GM12878 (cell line): ENCODE data around the gene NAALADL2. TPM values are rescaled to one million over a fixed set of nuclear protein-coding genes. Genes with fewer than 3 reads are reported as not detected.

ENCODE experiments used
- ATAC-seq: fragments of 200-7000 bp; cut with Tn5 transposase; 3 replicates; pipeline ENCODE4 v1.9.1; 2020; ENCODE audit warnings: mild to moderate bottlenecking, moderate library complexity
- BruUV-seq: library from RNA; stranded (reverse); fragments of 400-500 nt; replicated peaks from 2 replicates; lab custom pipeline; 2021; lab: Mats Ljungman, UMichigan
- CTCF ChIA-PET: fragments of 300-600 bp; sonication (Branson Sonifier 250); formaldehyde crosslinking; extraction: SDS; loops from one replicate; lab custom pipeline; 2021; ENCODE audit warnings: inconsistent platforms; lab: Yijun Ruan, JAX
- POLR2A ChIA-PET: fragments of 350-600 bp; formaldehyde crosslinking; extraction: SDS; loops from one replicate; lab custom pipeline; 2021; ENCODE audit warnings: inconsistent platforms; lab: Charles Lee
- RAD21 ChIA-PET: fragments of 300-600 bp; sonication (Branson Sonifier 250); formaldehyde crosslinking; loops from one replicate; lab custom pipeline; 2023; ENCODE audit warnings: antibody characterized with exemption; ENCODE audit not compliant: unreplicated experiment; lab: Charles Lee
- SMC1A ChIA-PET: fragments of 300-600 bp; sonication (Branson Sonifier 250); formaldehyde crosslinking; loops from one replicate; lab custom pipeline; 2023; ENCODE audit not compliant: unreplicated experiment, uncharacterized antibody; lab: Charles Lee
- DNase-seq: peaks from one replicate; pipeline ENCODE4 v3.0.0-alpha.2; 2011; ENCODE audit warnings: low read depth, low spot score
- FAIRE-seq: peaks from 3 replicates; lab custom pipeline; 2011; peaks lifted over from hg19 to GRCh38; lab: Jason Lieb, UNC
- H2AFZ ChIP-seq: 2 replicates; pipeline ENCODE4 v1.6.0; 2011; ENCODE audit warnings: low read depth, low read length, control low read depth; ENCODE audit not compliant: control insufficient read depth
- H3K27ac ChIP-seq: 2 replicates; pipeline ENCODE4 v1.5.1; 2011; ENCODE audit warnings: control low read depth; ENCODE audit not compliant: control insufficient read depth, insufficient read depth
- H3K27me3 ChIP-seq, 2 experiments: replicated peaks in 1 of 2; 2 replicates each; pipeline versions ENCODE4 v1.6.0 to v1.6.1; 2011; ENCODE audit warnings: low read length in 1 of 2; ENCODE audit not compliant: control insufficient read depth in 2 of 2, insufficient read depth in 2 of 2
- H3K36me3 ChIP-seq, 2 experiments: 2 replicates each; pipeline ENCODE4 v1.5.1; 2011; ENCODE audit warnings: low read length in 1 of 2; ENCODE audit not compliant: control insufficient read depth in 2 of 2, insufficient read depth in 2 of 2
- H3K4me1 ChIP-seq: 2 replicates; pipeline ENCODE4 v1.6.1; 2011; ENCODE audit warnings: mild to moderate bottlenecking, low read length, moderate library complexity, mixed read lengths; ENCODE audit not compliant: control insufficient read depth, insufficient read depth
- H3K4me2 ChIP-seq: 2 replicates; pipeline ENCODE4 v1.6.0; 2011; ENCODE audit warnings: control low read depth; ENCODE audit not compliant: control insufficient read depth, insufficient read depth
- H3K4me3 ChIP-seq: fragments of 200-600 bp; sonication (generic); 2 replicates; pipeline ENCODE4 v1.5.1; 2016
- H3K79me2 ChIP-seq: 2 replicates; pipeline ENCODE4 v1.6.0; 2011; ENCODE audit warnings: low read length; ENCODE audit not compliant: control insufficient read depth, insufficient read depth
- H3K9ac ChIP-seq: 2 replicates; pipeline ENCODE4 v1.8.0; 2011; ENCODE audit warnings: low read length, control low read depth, mixed read lengths; ENCODE audit not compliant: control insufficient read depth, insufficient read depth
- H3K9me3 ChIP-seq: replicated peaks from 3 replicates; pipeline ENCODE4 v1.5.1; 2011; ENCODE audit warnings: mild to moderate bottlenecking, low read length; ENCODE audit not compliant: control insufficient read depth, insufficient read depth
- H4K20me1 ChIP-seq: 2 replicates; pipeline ENCODE4 v1.6.0; 2011; ENCODE audit not compliant: control insufficient read depth, insufficient read depth
- ASH2L ChIP-seq: fragments of 300-600, 200-600 bp; sonication (generic); IDR thresholded peaks from 2 replicates; pipeline ENCODE4 v1.6.1; 2017; ENCODE audit warnings: low read depth, mild to moderate bottlenecking, borderline replicate concordance
- BCLAF1 ChIP-seq: fragments of 450-650 bp; IDR thresholded peaks from 2 replicates; pipeline ENCODE4 v1.6.1; 2017; ENCODE audit warnings: antibody characterized with exemption, mild to moderate bottlenecking, moderate library complexity
- E2F4 ChIP-seq: IDR thresholded peaks from 2 replicates; pipeline ENCODE4 v1.6.1; 2012; ENCODE audit warnings: low read depth, low read length, improper control_type of control experiment
- ESRRA ChIP-seq: IDR thresholded peaks from 2 replicates; pipeline ENCODE4 v1.6.1; 2012; ENCODE audit warnings: mild to moderate bottlenecking, low read length, improper control_type of control experiment
- MTA3 ChIP-seq: IDR thresholded peaks from 2 replicates; pipeline ENCODE4 v1.6.1; 2012; ENCODE audit warnings: low read length, inconsistent platforms, borderline replicate concordance
- MYB ChIP-seq: fragments of 150-350 bp; IDR thresholded peaks from 2 replicates; pipeline ENCODE4 v1.6.1; 2014; ENCODE audit warnings: mild to moderate bottlenecking, low read depth, low read length, borderline replicate concordance
- NBN ChIP-seq: fragments of 450-650 bp; IDR thresholded peaks from 2 replicates; pipeline ENCODE4 v1.6.1; 2016
- NFXL1 ChIP-seq: fragments of 450-650 bp; IDR thresholded peaks from 2 replicates; pipeline ENCODE4 v1.6.1; 2017; ENCODE audit warnings: antibody characterized with exemption, mild to moderate bottlenecking, borderline replicate concordance
- NRF1 ChIP-seq: conservative IDR thresholded peaks from 2 replicates; pipeline ENCODE4 v1.6.1; 2011; ENCODE audit warnings: mild to moderate bottlenecking, low read depth, low read length, improper control_type of control experiment
- POLR2A ChIP-seq: IDR thresholded peaks from 2 replicates; pipeline ENCODE4 v1.6.1; 2011; ENCODE audit warnings: low read depth, mild to moderate bottlenecking, low read length
- SMAD5 ChIP-seq: IDR thresholded peaks from 2 replicates; pipeline ENCODE4 v1.6.1; 2016; ENCODE audit warnings: antibody characterized with exemption, low read depth
- ZNF384 ChIP-seq: IDR thresholded peaks from 2 replicates; pipeline ENCODE4 v1.6.1; 2012; ENCODE audit warnings: low read depth, mild to moderate bottlenecking, low read length, improper control_type of control experiment, borderline replicate concordance
- ZNF687 ChIP-seq: fragments of 450-650 bp; IDR thresholded peaks from 2 replicates; pipeline ENCODE4 v1.6.1; 2017; ENCODE audit warnings: mild to moderate bottlenecking, moderate library complexity
- WGBS: methylation state at CpG from one replicate; pipeline ENCODE4 v1.1.6; 2016; ENCODE audit warnings: low lambda C conversion rate; ENCODE audit not compliant: insufficient replicate concordance, insufficient coverage; ENCODE audit errors: missing lambda C conversion rate; 5-methylcytosine and 5-hydroxymethylcytosine counted together
- in situ Hi-C: fragments of 300-500 bp; cut with MboI; formaldehyde crosslinking; loops from 9 replicates; pipeline ENCODE4 v1.14.3; 2018; ENCODE audit warnings: mixed read lengths
- intact Hi-C: fragments of 100-400 bp; cut with micrococcal nuclease; formaldehyde crosslinking; loops from one replicate; pipeline ENCODE4 v1.14.2; 2022; ENCODE audit not compliant: unreplicated experiment
- polyA plus RNA-seq, 11 experiments: library from polyadenylated mRNA; depleted of rRNA in 4 of 11; unstranded in 6 of 11; stranded (reverse) in 5 of 11; fragments of >200 nt; fragmentation: Nextera tagmentation in 4 of 11; fragmentation: Illumina TruSeq in 1 of 11; extraction: Ambion mirVana in 4 of 11; extraction: Trizol in 1 of 11; gene quantifications; 1 replicate in 1 of 11; 2 replicates in 10 of 11; pipeline versions ENCODE4 v1.2.1 to v1.2.3, GENCODE V29; 2011 to 2016; ENCODE audit warnings: inconsistent platforms in 2 of 11, missing spikeins in 2 of 11, low read depth in 1 of 11
- total RNA-seq, 4 experiments: library from RNA; depleted of rRNA in 3 of 4; stranded (reverse); fragments of >200 nt in 3 of 4; fragmentation: Illumina TruSeq in 1 of 4; extraction: Trizol in 1 of 4; gene quantifications; 2 replicates each; pipeline versions ENCODE4 v1.2.1 to v1.2.3, GENCODE V29; 2013 to 2021

Gene NAALADL2
- total and polyA plus RNA-seq, 10 of the 15 experiments (the other 5 are each of a cell fraction or from before 2014, with no cell fraction given): 0.06 to 10.8 (median 0.46) TPM

- POLR2A ChIA-PET: no interaction called here
- SMC1A ChIA-PET: interaction anchor here (0.8 to 2.1 kb wide), 4 partner anchors 13 to 118 kb away, joined by 5 to 6 read pairs (median 5); no protein-coding TSS in a partner anchor
- in situ Hi-C loops (no loop called here), intact Hi-C loops (no loop called here)
- no peak overlapping the region for H2AFZ ChIP-seq
- ATAC-seq (no peak), FAIRE-seq (no peak), DNase-seq (no peak)
- WGBS: 0% methylated on average over 2 of the region's 2 CpGs
- H3K36me3 ChIP-seq: no peaks in the 10 kb centered on the region
- TF ChIP-seq E2F4 (no peak), SMAD5 (no peak), NFXL1 (no peak), ZNF687 (no peak), ASH2L (no peak), MTA3 (no peak), ZNF384 (no peak), POLR2A (no peak), NBN (no peak), ESRRA (no peak), BCLAF1 (no peak), NRF1 (no peak), MYB (no peak)
- H3K4me1 ChIP-seq: no peaks in the 10 kb centered on the region; the same call in none of the 2 replicates
- H3K27me3 ChIP-seq: peaks cover 0 to 2% of the 10 kb centered on the region in 2 experiments; a peak in 2 of 4 replicates
- H3K27ac ChIP-seq: no peak overlapping the region
- no peaks in the 10 kb centered on the region for H3K9me3 ChIP-seq
- BruUV-seq: no TSS peak
- H3K9ac ChIP-seq: no peak overlapping the region
- H3K4me3 ChIP-seq: no peak overlapping the region
- no peaks in the 10 kb centered on the region for H4K20me1 ChIP-seq
- CTCF ChIA-PET: no interaction called here
- no peaks in the 10 kb centered on the region for H3K79me2 ChIP-seq
- RAD21 ChIA-PET: interaction anchor here (0.9 to 2.6 kb wide), 6 partner anchors 9 to 201 kb away, joined by 3 to 9 read pairs (median 4); no protein-coding TSS in a partner anchor
- H3K4me2 ChIP-seq: no peak overlapping the region
Observed at GRCh38 chr3:175476489-175476888, 617.4 kb downstream of the NAALADL2 start.
